H9 (cell line): ENCODE data around the gene CXCR4. TPM values are rescaled to one million over a fixed set of nuclear protein-coding genes. Genes with fewer than 3 reads are reported as not detected.

Experiments used
- DNase-seq: peaks from one replicate; pipeline ENCODE4 v3.0.0-alpha.2; 2017
- H2AFZ ChIP-seq: one replicate; pipeline ENCODE4 v1.6.1; 2013; ENCODE audit warnings: mild to moderate bottlenecking, low read length, control low read depth, moderate library complexity
- H2AK5ac ChIP-seq: 2 replicates; pipeline ENCODE4 v1.6.1; 2013; ENCODE audit warnings: low read length, control low read depth, mixed read lengths; ENCODE audit not compliant: insufficient read length
- H2BK120ac ChIP-seq: one replicate; pipeline ENCODE4 v1.6.1; 2013; ENCODE audit warnings: low read depth, mild to moderate bottlenecking, low read length, control low read depth, inconsistent platforms; ENCODE audit not compliant: poor library complexity, severe bottlenecking
- H2BK12ac ChIP-seq: 2 replicates; pipeline ENCODE4 v1.6.1; 2013; ENCODE audit warnings: low read length, control low read depth, mixed read lengths, low read depth; ENCODE audit not compliant: insufficient read length
- H2BK15ac ChIP-seq: 2 replicates; pipeline ENCODE4 v1.6.1; 2013; ENCODE audit warnings: low read depth, low read length, control low read depth
- H2BK20ac ChIP-seq: one replicate; pipeline ENCODE4 v1.6.1; 2013; ENCODE audit warnings: low read depth, mild to moderate bottlenecking, low read length, control low read depth, inconsistent platforms; ENCODE audit not compliant: poor library complexity, severe bottlenecking
- H2BK5ac ChIP-seq: 2 replicates; pipeline ENCODE4 v1.6.1; 2013; ENCODE audit warnings: low read length, control low read depth, mixed read lengths; ENCODE audit not compliant: insufficient read length
- H3K14ac ChIP-seq: 2 replicates; pipeline ENCODE4 v1.6.1; 2013; ENCODE audit warnings: low read length, control low read depth; ENCODE audit not compliant: insufficient read depth
- H3K18ac ChIP-seq: 2 replicates; pipeline ENCODE4 v1.6.1; 2013; ENCODE audit warnings: low read depth, mild to moderate bottlenecking, mixed read lengths, low read length, control low read depth; ENCODE audit not compliant: insufficient read length
- H3K23ac ChIP-seq: 2 replicates; pipeline ENCODE4 v1.6.1; 2013; ENCODE audit warnings: low read length, control low read depth, mixed read lengths, low read depth; ENCODE audit not compliant: insufficient read length
- H3K23me2 ChIP-seq: 2 replicates; pipeline ENCODE4 v1.6.1; 2013; ENCODE audit warnings: low read depth, mild to moderate bottlenecking, mixed read lengths, low read length, control low read depth; ENCODE audit not compliant: insufficient read length, poor library complexity, severe bottlenecking
- H3K27ac ChIP-seq: 2 replicates; pipeline ENCODE4 v1.5.1; 2013; ENCODE audit warnings: low read length, control low read depth, mixed read lengths, low read depth; ENCODE audit not compliant: insufficient read length
- H3K27me3 ChIP-seq: 2 replicates; pipeline ENCODE4 v1.6.1; 2013; ENCODE audit warnings: low read length, control low read depth, inconsistent platforms; ENCODE audit not compliant: insufficient read depth
- H3K4ac ChIP-seq: 2 replicates; pipeline ENCODE4 v1.6.1; 2013; ENCODE audit warnings: low read depth, mild to moderate bottlenecking, control low read depth, inconsistent platforms, low read length, moderate library complexity
- H3K4me1 ChIP-seq: 2 replicates; pipeline ENCODE4 v1.6.1; 2013; ENCODE audit warnings: low read length, control low read depth, inconsistent platforms; ENCODE audit not compliant: insufficient read depth
- H3K4me2 ChIP-seq: 2 replicates; pipeline ENCODE4 v1.6.1; 2013; ENCODE audit warnings: low read length, control low read depth, mixed read lengths; ENCODE audit not compliant: insufficient read length, insufficient read depth
- H3K56ac ChIP-seq: 2 replicates; pipeline ENCODE4 v1.6.1; 2013; ENCODE audit warnings: low read depth, mild to moderate bottlenecking, mixed read lengths, low read length, control low read depth; ENCODE audit not compliant: insufficient read length
- H3K79me1 ChIP-seq: 2 replicates; pipeline ENCODE4 v1.6.1; 2013; ENCODE audit warnings: low read depth, mild to moderate bottlenecking, moderate library complexity, low read length, control low read depth, inconsistent platforms; ENCODE audit not compliant: insufficient read depth, poor library complexity, severe bottlenecking
- H3K79me2 ChIP-seq: 2 replicates; pipeline ENCODE4 v1.6.1; 2013; ENCODE audit warnings: low read length, control low read depth, inconsistent platforms; ENCODE audit not compliant: insufficient read depth
- H3K9ac ChIP-seq: 2 replicates; pipeline ENCODE4 v1.6.1; 2013; ENCODE audit warnings: low read length, control low read depth, mixed read lengths; ENCODE audit not compliant: insufficient read length; ENCODE audit errors: extremely low read depth
- H3K9me3 ChIP-seq: one replicate; pipeline ENCODE4 v1.6.1; 2013; ENCODE audit warnings: low read depth, low read length, inconsistent platforms; ENCODE audit not compliant: control insufficient read depth
- H3T11ph ChIP-seq: one replicate; pipeline ENCODE4 v1.6.1; 2013; ENCODE audit warnings: mild to moderate bottlenecking, low read length, control low read depth, inconsistent platforms
- H4K20me1 ChIP-seq: one replicate; pipeline ENCODE4 v1.6.1; 2013; ENCODE audit not compliant: control insufficient read depth, insufficient read length, insufficient read depth
- H4K5ac ChIP-seq: 2 replicates; pipeline ENCODE4 v1.6.1; 2013; ENCODE audit warnings: low read depth, mild to moderate bottlenecking, mixed read lengths, low read length, control low read depth; ENCODE audit not compliant: insufficient read length
- H4K8ac ChIP-seq: replicated peaks from 2 replicates; pipeline ENCODE4 v1.6.1; 2013; ENCODE audit warnings: low read length, control low read depth, mixed read lengths, low read depth; ENCODE audit not compliant: insufficient read length
- H4K91ac ChIP-seq: 2 replicates; pipeline ENCODE4 v1.6.1; 2013; ENCODE audit warnings: low read depth, mild to moderate bottlenecking, moderate library complexity, mixed read lengths, low read length, control low read depth; ENCODE audit not compliant: insufficient read length
- H3K27ac Mint-ChIP-seq, 3 experiments: 2 replicates in 2 of 3; 3 replicates in 1 of 3; pipeline ENCODE4 v1.8.0; 2020 to 2021; ENCODE audit warnings: mixed read lengths in 3 of 3, mild to moderate bottlenecking in 1 of 3, moderate library complexity in 1 of 3
- H3K27me3 Mint-ChIP-seq: 2 replicates; pipeline ENCODE4 v1.8.0; 2021; ENCODE audit warnings: low read depth, mild to moderate bottlenecking, moderate library complexity, mixed read lengths
- H3K36me3 Mint-ChIP-seq, 3 experiments: 2 replicates in 2 of 3; 3 replicates in 1 of 3; pipeline ENCODE4 v1.8.0; 2020 to 2021; ENCODE audit warnings: low read depth in 3 of 3, mixed read lengths in 3 of 3; ENCODE audit not compliant: insufficient read depth in 1 of 3
- H3K4me1 Mint-ChIP-seq, 2 experiments: 2 replicates each; pipeline ENCODE4 v1.8.0; 2020; ENCODE audit warnings: mixed read lengths in 2 of 2
- H3K4me3 Mint-ChIP-seq, 2 experiments: 2 replicates in 1 of 2; 3 replicates in 1 of 2; pipeline ENCODE4 v1.8.0; 2020 to 2021; ENCODE audit warnings: mild to moderate bottlenecking in 2 of 2, mixed read lengths in 2 of 2, moderate library complexity in 1 of 2
- H3K9me3 Mint-ChIP-seq, 2 experiments: 2 replicates in 1 of 2; 3 replicates in 1 of 2; pipeline ENCODE4 v1.8.0; 2020; ENCODE audit warnings: mild to moderate bottlenecking in 2 of 2, mixed read lengths in 2 of 2, moderate library complexity in 1 of 2
- CTCF ChIP-seq: fragments of 200-600 bp; sonication (generic); conservative IDR thresholded peaks from 3 replicates; pipeline ENCODE4 v1.8.0; 2021; ENCODE audit warnings: antibody characterized with exemption, mild to moderate bottlenecking
- WGBS: extraction: QIAGEN DNeasy Blood & Tissue Kit; methylation state at CpG from one replicate; pipeline ENCODE4 v1.1.7; 2013; ENCODE audit warnings: missing lambda C conversion rate, low lambda C conversion rate, mixed read lengths; ENCODE audit not compliant: insufficient read length; ENCODE audit errors: extremely low coverage; 5-methylcytosine and 5-hydroxymethylcytosine counted together
- total RNA-seq: library from RNA; stranded (reverse); gene quantifications from 2 replicates; pipeline ENCODE4 v1.2.1, GENCODE V29; 2021

Gene CXCR4
- total RNA-seq, 1 experiment from 2014 or later: 1.0 TPM

DNA sequence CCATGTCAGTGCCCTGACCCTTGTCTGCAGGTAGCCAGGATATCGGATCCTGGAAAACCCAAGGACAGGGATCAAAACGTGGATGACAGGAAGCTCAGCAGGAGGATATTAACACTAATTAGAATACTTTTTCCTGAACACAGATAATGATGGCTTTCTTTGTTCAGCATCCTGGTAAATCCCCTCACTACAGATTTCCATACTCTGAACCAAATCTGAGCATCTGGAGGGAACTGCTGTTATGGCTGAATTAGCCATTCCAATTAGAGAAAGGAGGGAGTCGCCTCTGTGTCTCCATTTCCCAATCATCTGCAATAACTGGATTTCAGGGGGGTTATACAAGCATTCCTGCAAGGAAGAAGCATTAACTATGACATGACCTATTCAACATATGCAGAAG lies 24.4 kb downstream of the CXCR4 start:
- Histone ChIP-seq H2BK20ac (no peak overlapping the region), H2BK120ac (no peak overlapping the region), H4K5ac (no peak overlapping the region), H3K4me2 (no peak overlapping the region), H4K20me1 (no peaks in the 10 kb centered on the region), H2BK5ac (no peak overlapping the region), H2BK12ac (no peak overlapping the region), H3K56ac (no peak overlapping the region), H2AFZ (no peak overlapping the region), H4K91ac (no peak overlapping the region), H3K4ac (no peak overlapping the region), H2AK5ac (no peak overlapping the region), H3K14ac (no peak overlapping the region), H3T11ph (no peak overlapping the region), H3K79me2 (peaks cover 2% of the 10 kb centered on the region; the same call in 1 of the 2 replicates), H3K23ac (no peak overlapping the region), H3K23me2 (no peaks in the 10 kb centered on the region), H2BK15ac (no peak overlapping the region), H3K9me3 (no peaks in the 10 kb centered on the region), H3K79me1 (no peaks in the 10 kb centered on the region), H3K9ac (no peak overlapping the region), H3K18ac (no peak overlapping the region), H3K27ac (no peak overlapping the region), H3K27me3 (no peaks in the 10 kb centered on the region), H4K8ac (no peak overlapping the region), H3K4me1 (peaks cover 16% of the 10 kb centered on the region)
- H3K36me3 Mint-ChIP-seq: 0 out of 7 replicates have a peak, but pooled peaks cover 0 to 3% (median 0%) of the 10 kb centered on the region in 3 experiments
- H3K27me3 Mint-ChIP-seq: no peaks in the 10 kb centered on the region; the same call in 1 of the 2 replicates
- peaks cover 12 to 17% of the 10 kb centered on the region in 2 experiments for H3K4me1 Mint-ChIP-seq
- no peak overlapping the region; a peak in 1 of 5 replicates for H3K4me3 Mint-ChIP-seq
- no CpG with 5 or more reads among the region's 3 CpGs for WGBS
- no peak for TF ChIP-seq CTCF
- H3K27ac Mint-ChIP-seq: no peak overlapping the region
- DNase-seq: no peak
- H3K9me3 Mint-ChIP-seq: peaks cover 0 to 6% of the 10 kb centered on the region in 2 experiments; a peak in 1 of 5 replicates
